WERI-Rb-1 (cell line): ENCODE data around the gene UBE2B.

Source experiments
- DNase-seq: peaks from one replicate; pipeline ENCODE4 v3.0.0-alpha.2; 2020
- H3K27ac ChIP-seq: fragments of 250-450 bp; sonication (Bioruptor Pico); 2 replicates; pipeline ENCODE4 v1.5.1; 2020; ENCODE audit warnings: mild to moderate bottlenecking, moderate library complexity
- H3K27me3 ChIP-seq: fragments of 250-450 bp; sonication (Bioruptor Pico); 2 replicates; pipeline ENCODE4 v1.5.1; 2021; ENCODE audit warnings: mild to moderate bottlenecking, low read depth, moderate library complexity; ENCODE audit not compliant: insufficient read depth, severe bottlenecking
- H3K36me3 ChIP-seq: fragments of 250-450 bp; sonication (Bioruptor Pico); 2 replicates; pipeline ENCODE4 v1.5.1; 2020; ENCODE audit warnings: mild to moderate bottlenecking, moderate library complexity
- H3K4me3 ChIP-seq: 2 replicates; pipeline ENCODE4 v1.5.1; 2011; ENCODE audit warnings: low read depth, mild to moderate bottlenecking, control low read depth, low read length
- H3K9me3 ChIP-seq: fragments of 250-450 bp; sonication (Bioruptor Pico); 2 replicates; pipeline ENCODE4 v1.5.1; 2021; ENCODE audit warnings: mild to moderate bottlenecking, moderate library complexity; ENCODE audit not compliant: severe bottlenecking
- TF ChIP-seq, protein P1 (sequence below): IDR thresholded peaks from 2 replicates; pipeline ENCODE4 v1.5.1; 2011; ENCODE audit warnings: low read depth, mild to moderate bottlenecking, control low read depth, inconsistent platforms, low read length

Gene UBE2B

DNA sequence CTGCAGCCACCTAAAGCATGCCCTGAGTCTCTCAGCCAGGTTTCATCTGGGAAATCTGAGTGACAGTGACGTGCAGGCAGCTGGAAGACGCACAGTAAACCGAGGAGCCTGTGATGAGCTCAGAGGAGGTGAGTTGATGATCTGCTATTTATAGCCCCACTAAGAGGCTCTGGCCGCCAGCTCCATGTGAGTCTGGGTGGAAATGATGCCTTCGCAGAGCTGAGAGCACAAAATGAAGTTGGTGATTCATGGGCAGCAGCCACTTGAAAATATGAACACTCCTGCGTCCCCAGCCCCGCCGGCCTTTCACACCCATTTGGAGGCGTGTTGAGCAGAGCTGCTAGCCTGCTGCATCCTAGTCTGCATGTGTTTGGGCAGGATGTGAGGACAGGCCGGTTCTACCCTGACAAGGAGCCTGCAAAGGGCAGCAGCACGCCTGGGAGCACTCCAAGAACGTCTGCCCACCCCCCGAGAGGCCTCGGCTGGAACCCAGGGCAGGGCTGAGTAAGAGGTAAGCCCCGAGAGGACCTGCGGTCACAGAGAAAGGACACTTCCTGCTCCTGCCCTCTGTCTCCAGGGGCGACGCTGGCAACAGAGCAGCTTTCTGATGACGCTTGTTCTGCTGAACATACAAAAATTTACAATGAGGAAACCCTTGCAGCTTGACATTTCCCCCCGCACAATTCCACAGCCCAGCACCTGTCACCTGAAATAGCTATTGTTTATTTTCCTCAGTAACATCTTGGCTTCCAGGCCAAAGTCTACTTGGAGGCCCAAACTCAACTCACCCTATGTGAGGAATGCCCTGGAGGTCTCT is 65.4 kb downstream of the UBE2B start:
- peak overlapping the region; percentile 89 for H3K27ac ChIP-seq
- H3K36me3 ChIP-seq, result no peaks in the 10 kb centered on the region
- peak; percentile 77 for DNase-seq
- H3K4me3 ChIP-seq, result peak overlapping the region; percentile 15
- H3K9me3 ChIP-seq, result no peaks in the 10 kb centered on the region
- H3K27me3 ChIP-seq, result no peaks in the 10 kb centered on the region
- TF ChIP-seq, protein P1, sequence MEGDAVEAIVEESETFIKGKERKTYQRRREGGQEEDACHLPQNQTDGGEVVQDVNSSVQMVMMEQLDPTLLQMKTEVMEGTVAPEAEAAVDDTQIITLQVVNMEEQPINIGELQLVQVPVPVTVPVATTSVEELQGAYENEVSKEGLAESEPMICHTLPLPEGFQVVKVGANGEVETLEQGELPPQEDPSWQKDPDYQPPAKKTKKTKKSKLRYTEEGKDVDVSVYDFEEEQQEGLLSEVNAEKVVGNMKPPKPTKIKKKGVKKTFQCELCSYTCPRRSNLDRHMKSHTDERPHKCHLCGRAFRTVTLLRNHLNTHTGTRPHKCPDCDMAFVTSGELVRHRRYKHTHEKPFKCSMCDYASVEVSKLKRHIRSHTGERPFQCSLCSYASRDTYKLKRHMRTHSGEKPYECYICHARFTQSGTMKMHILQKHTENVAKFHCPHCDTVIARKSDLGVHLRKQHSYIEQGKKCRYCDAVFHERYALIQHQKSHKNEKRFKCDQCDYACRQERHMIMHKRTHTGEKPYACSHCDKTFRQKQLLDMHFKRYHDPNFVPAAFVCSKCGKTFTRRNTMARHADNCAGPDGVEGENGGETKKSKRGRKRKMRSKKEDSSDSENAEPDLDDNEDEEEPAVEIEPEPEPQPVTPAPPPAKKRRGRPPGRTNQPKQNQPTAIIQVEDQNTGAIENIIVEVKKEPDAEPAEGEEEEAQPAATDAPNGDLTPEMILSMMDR, result no peak

DNA sequence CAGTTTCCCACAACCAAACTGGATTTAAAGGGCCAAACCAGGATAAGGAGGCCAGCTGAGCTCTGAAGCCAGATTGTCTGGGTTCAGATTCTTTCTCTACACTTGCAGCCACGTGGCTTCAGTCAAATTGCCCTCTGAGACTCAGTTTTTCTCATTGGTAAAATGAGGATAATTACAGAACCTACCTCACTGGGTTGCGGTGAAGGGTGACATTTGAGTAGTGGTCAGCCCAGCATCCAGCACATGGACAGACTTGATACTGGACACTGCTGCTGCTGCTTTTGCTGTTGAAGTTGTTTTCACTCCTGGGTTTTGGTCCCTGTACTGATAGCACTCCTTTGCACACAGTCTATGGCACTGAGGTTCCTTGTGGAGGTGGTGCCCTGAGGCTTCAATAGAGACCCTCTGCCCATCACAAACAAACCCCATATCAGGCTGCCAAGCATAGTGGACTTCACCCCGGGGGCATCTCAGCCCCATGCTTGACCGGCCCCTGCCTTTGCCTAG is 66.0 kb downstream of the UBE2B start:
- Histone ChIP-seq H3K27ac (peak overlapping the region; percentile 89), H3K9me3 (no peaks in the 10 kb centered on the region), H3K36me3 (no peaks in the 10 kb centered on the region), H3K27me3 (no peaks in the 10 kb centered on the region), H3K4me3 (no peak overlapping the region)
- peak; percentile 32 for DNase-seq
- TF ChIP-seq, protein P1, result no peak

DNA sequence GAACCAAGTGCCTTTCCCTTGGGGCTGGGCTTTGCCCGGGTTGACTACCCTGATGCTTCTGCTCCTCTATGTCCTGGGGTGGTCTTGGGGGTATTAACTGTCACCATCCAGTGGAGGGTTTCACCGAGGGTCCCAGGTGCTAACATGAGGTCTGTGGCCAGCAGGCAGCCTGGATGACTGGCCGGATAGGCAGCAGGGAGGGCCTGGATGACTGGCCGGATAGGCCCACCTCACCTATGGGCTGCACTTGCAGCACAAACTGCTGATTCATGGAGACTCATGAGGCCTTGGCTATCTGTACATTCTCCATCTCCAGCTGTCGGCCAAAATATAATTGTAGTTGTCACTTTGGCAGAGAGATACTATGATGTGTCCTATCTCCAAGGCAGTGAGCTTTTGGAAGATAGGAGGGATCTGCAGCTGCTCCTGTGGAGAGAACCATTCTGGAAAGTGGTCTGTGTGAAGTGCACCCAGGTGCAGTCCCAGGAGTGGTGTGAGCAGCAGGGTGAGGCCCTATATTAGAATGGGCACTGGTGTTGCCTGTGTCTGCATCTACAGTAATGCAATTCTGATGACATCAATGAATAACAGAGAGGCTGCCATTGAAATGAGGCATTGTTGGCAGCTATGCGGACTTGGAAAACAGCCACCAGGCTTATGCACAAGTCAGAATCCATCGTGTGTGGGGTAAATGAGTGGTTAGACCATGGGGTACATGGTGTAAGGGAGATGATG is 66.6 kb downstream of the UBE2B start:
- H3K27me3 ChIP-seq, result no peaks in the 10 kb centered on the region
- H3K9me3 ChIP-seq, result no peaks in the 10 kb centered on the region
- TF ChIP-seq, protein P1, result no peak
- H3K36me3 ChIP-seq, result no peaks in the 10 kb centered on the region
- peak overlapping the region; percentile 89 for H3K27ac ChIP-seq
- no peak overlapping the region for H3K4me3 ChIP-seq
- no peak for DNase-seq

DNA sequence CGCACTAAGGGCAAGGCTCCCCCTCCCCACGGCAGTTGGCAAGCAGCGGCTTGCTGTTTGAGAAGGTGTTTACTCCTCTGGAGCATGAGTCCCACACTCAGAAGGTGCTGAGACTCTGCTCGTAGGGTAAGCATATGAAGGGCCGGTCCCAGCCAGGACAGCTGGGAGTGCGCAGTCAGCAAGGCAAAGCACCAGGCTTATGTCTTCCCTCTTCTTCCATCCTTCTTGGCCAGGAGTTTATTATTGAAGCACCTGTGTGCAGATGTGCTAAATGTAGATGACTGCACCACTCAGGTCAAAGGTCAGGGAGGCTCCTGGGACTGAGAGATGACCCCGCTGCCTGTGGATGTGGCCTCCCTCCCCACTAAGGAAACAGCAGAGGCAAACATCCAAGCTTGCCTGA is 67.4 kb downstream of the UBE2B start:
- TF ChIP-seq, protein P1, result no peak
- H3K9me3 ChIP-seq, result no peaks in the 10 kb centered on the region
- H3K4me3 ChIP-seq, result no peak overlapping the region
- no peaks in the 10 kb centered on the region for H3K36me3 ChIP-seq
- no peak overlapping the region for H3K27ac ChIP-seq
- H3K27me3 ChIP-seq, result no peaks in the 10 kb centered on the region
- no peak for DNase-seq

DNA sequence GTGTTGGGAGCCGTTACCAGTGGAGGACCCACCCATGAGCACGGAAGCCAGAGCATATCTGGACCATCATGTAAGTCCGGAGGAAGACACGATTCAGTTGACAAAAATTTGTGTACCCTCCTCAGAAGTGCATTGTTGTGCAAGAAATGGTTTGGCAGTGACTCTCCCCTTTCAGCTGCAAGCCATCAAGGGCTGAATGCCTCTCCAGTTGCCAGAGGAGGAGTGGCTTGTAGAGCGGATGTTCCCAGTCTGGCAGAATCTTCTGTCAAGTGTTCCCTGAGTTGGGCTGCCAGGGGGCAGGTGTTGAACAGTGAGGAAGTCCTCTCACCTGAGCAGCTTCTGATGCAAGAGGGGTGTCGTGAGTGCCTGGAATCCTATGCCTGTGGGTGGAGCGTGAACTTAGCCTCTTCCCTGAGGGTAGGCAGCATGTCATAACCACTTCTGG is 67.9 kb downstream of the UBE2B start:
- Histone ChIP-seq H3K4me3 (no peak overlapping the region), H3K27me3 (no peaks in the 10 kb centered on the region), H3K27ac (no peak overlapping the region), H3K36me3 (no peaks in the 10 kb centered on the region), H3K9me3 (no peaks in the 10 kb centered on the region)
- TF ChIP-seq, protein P1, result no peak
- DNase-seq, result no peak
